WTC11 (cell line): ENCODE measurements around the gene TMEM212. TPM values are rescaled to one million over a fixed set of nuclear protein-coding genes. Genes with fewer than 3 reads are reported as not detected.

ENCODE experiments used
- ATAC-seq: fragments of 200-7000 bp; cut with Tn5 transposase; 2 replicates; pipeline ENCODE4 v1.10.0; 2021; ENCODE audit warnings: mild to moderate bottlenecking, moderate library complexity
- CTCF ChIA-PET: fragments of 300-600 bp; sonication (Branson Sonifier 250); formaldehyde crosslinking; loops from one replicate; lab custom pipeline; 2021; ENCODE audit warnings: antibody characterized with exemption; lab: Charles Lee
- POLR2A ChIA-PET: fragments of 350-600 bp; sonication (Branson Sonifier 250); formaldehyde crosslinking; loops from one replicate; lab custom pipeline; 2021; ENCODE audit warnings: antibody characterized with exemption; lab: Charles Lee
- DNase-seq: peaks from one replicate; pipeline ENCODE4 v3.0.0; 2021; ENCODE audit warnings: low spot score
- H3K27ac Mint-ChIP-seq: 2 replicates; pipeline ENCODE4 v1.8.0; 2021; ENCODE audit warnings: mixed read lengths
- H3K27me3 Mint-ChIP-seq: 2 replicates; pipeline ENCODE4 v1.8.0; 2021; ENCODE audit warnings: low read depth, mild to moderate bottlenecking, moderate library complexity, mixed read lengths
- H3K36me3 Mint-ChIP-seq: 2 replicates; pipeline ENCODE4 v1.8.0; 2021; ENCODE audit warnings: mixed read lengths
- H3K4me1 Mint-ChIP-seq: 2 replicates; pipeline ENCODE4 v1.8.0; 2022; ENCODE audit warnings: mixed read lengths
- H3K4me3 Mint-ChIP-seq: 2 replicates; pipeline ENCODE4 v1.8.0; 2021; ENCODE audit warnings: mild to moderate bottlenecking, moderate library complexity, mixed read lengths
- H3K9me3 Mint-ChIP-seq: 2 replicates; pipeline ENCODE4 v1.8.0; 2021; ENCODE audit warnings: mixed read lengths
- AFF4 ChIP-seq: sonication (generic); formaldehyde crosslinking; IDR thresholded peaks from 2 replicates; pipeline ENCODE4 v1.8.1; 2023; ENCODE audit warnings: mild to moderate bottlenecking, missing genetic modification reagents, borderline replicate concordance
- AR ChIP-seq: fragments of 250-450 bp; sonication (Bioruptor Pico); IDR thresholded peaks from 2 replicates; pipeline ENCODE4 v1.9.0; 2021; ENCODE audit warnings: mild to moderate bottlenecking
- ARID4B ChIP-seq: sonication (generic); formaldehyde crosslinking; IDR thresholded peaks from 2 replicates; pipeline ENCODE4 v1.8.0; 2023; ENCODE audit warnings: missing genetic modification reagents, mild to moderate bottlenecking, borderline replicate concordance
- ATF2 ChIP-seq: sonication (generic); formaldehyde crosslinking; IDR thresholded peaks from 2 replicates; pipeline ENCODE4 v1.8.1; 2022; ENCODE audit warnings: low read depth, missing genetic modification reagents, borderline replicate concordance
- ATF6 ChIP-seq: sonication (generic); formaldehyde crosslinking; IDR thresholded peaks from 2 replicates; pipeline ENCODE4 v1.8.1; 2023; ENCODE audit warnings: mild to moderate bottlenecking, missing genetic modification reagents
- CREB1 ChIP-seq: sonication (generic); formaldehyde crosslinking; IDR thresholded peaks from 2 replicates; pipeline ENCODE4 v1.8.0; 2023; ENCODE audit warnings: mild to moderate bottlenecking, missing genetic modification reagents
- E2F4 ChIP-seq: sonication (generic); formaldehyde crosslinking; IDR thresholded peaks from 2 replicates; pipeline ENCODE4 v1.8.1; 2022; ENCODE audit warnings: low read depth, mild to moderate bottlenecking, moderate library complexity, missing genetic modification reagents, borderline replicate concordance
- NFYB ChIP-seq: sonication (generic); formaldehyde crosslinking; conservative IDR thresholded peaks from 2 replicates; pipeline ENCODE4 v1.8.0; 2022; ENCODE audit warnings: low read depth, missing genetic modification reagents
- NR2C2 ChIP-seq: sonication (generic); formaldehyde crosslinking; IDR thresholded peaks from 2 replicates; pipeline ENCODE4 v1.8.0; 2022; ENCODE audit warnings: mild to moderate bottlenecking, missing genetic modification reagents
- SOX15 ChIP-seq: fragments of 250-450 bp; sonication (Bioruptor Pico); IDR thresholded peaks from 2 replicates; pipeline ENCODE4 v1.9.0; 2021; ENCODE audit warnings: mild to moderate bottlenecking
- TCF7 ChIP-seq: sonication (generic); formaldehyde crosslinking; IDR thresholded peaks from 2 replicates; pipeline ENCODE4 v1.8.0; 2022; ENCODE audit warnings: mild to moderate bottlenecking, low read depth, missing genetic modification reagents, moderate library complexity
- ZMAT4 ChIP-seq: fragments of 250-450 bp; sonication (Bioruptor Pico); IDR thresholded peaks from 2 replicates; pipeline ENCODE4 v1.9.0; 2021; ENCODE audit warnings: mild to moderate bottlenecking
- ZNF423 ChIP-seq: fragments of 250-450 bp; sonication (Bioruptor Pico); IDR thresholded peaks from 2 replicates; pipeline ENCODE4 v2.1.2; 2022; ENCODE audit warnings: mild to moderate bottlenecking, moderate library complexity
- total RNA-seq: library from RNA; stranded (reverse); gene quantifications from 3 replicates; pipeline ENCODE4 v1.2.3, GENCODE V29; 2021

TMEM212 gene
- total RNA-seq, 1 experiment from 2014 or later = not detected

- TF ChIP-seq ARID4B (CRISPR knock-in tag) = no peak
- no peak for TF ChIP-seq AR
- no peak for TF ChIP-seq NR2C2 (CRISPR knock-in tag)
- TF ChIP-seq E2F4 = no peak
- TF ChIP-seq AFF4 (CRISPR knock-in tag) = no peak
- no peak for TF ChIP-seq ZMAT4 (CRISPR knock-in tag)
- no peak for TF ChIP-seq SOX15 (CRISPR knock-in tag)
- no peak for TF ChIP-seq CREB1 (CRISPR knock-in tag)
Observed at GRCh38 chr3:171878461-171879225, 35.5 kb downstream of the TMEM212 start (continued).

GRCh38 chr3:171879472-171879871 is 36.3 kb downstream of the TMEM212 start:
- Mint-ChIP-seq H3K9me3 (no peaks in the 10 kb centered on the region), H3K27me3 (no peaks in the 10 kb centered on the region), H3K36me3 (no peaks in the 10 kb centered on the region), H3K4me3 (no peak overlapping the region), H3K27ac (no peak overlapping the region), H3K4me1 (peaks cover 69% of the 10 kb centered on the region)
- ATAC-seq (no peak), DNase-seq (no peak)
- POLR2A ChIA-PET = no interaction called here
- no peak for TF ChIP-seq AR
- TF ChIP-seq TCF7 = no peak
- no peak for TF ChIP-seq ZNF423 (CRISPR knock-in tag)
- no peak for TF ChIP-seq ATF2 (CRISPR knock-in tag)
- TF ChIP-seq NFYB (CRISPR knock-in tag) = no peak
- no peak for TF ChIP-seq ATF6 (CRISPR knock-in tag)
- CTCF ChIA-PET = interaction anchor here (1.0 kb wide), 1 partner anchor 11 kb away, joined by 4 read pairs; no protein-coding TSS in a partner anchor
